CD4-positive, alpha-beta T cell treated with Interleukin-15 for 1 hour (primary cell): ENCODE results near the gene MAML3.
"Not testable (repeated sequence)": the region's sequence is repeated elsewhere in the genome, so short reads cannot be mapped to it uniquely, and the experiment has no call there.

Source experiments
- DNase-seq: peaks from one replicate; pipeline ENCODE4 v3.0.0-alpha.2; 2020

Gene MAML3

DNA sequence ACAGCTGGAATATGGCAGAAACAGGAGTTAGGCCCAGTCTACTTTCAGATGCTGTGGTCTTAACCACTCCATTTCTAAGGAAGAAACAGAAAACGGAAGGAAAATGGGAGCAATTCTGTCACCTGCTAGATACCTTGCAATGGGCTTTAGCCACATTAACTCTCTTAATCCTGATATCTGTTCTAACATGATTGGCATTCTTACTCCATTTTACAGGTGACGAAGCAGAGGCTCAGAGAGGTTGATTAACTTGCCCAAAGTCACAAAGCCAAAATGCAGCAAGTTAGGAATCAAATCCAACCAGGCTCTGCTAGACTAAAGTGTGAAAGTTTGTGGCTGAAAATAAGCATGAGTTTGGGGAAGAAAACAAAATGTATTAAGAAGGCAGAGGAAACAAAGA lies 196.9 kb downstream of the MAML3 start:
- DNase-seq: no peak

- DNase-seq: no peak
These were observed 197.4 kb downstream of the MAML3 start for GRCh38 chr4:139956507-139957017.

GRCh38 chr4:139955600-139955999 lies 198.4 kb downstream of the MAML3 start:
- DNase-seq: no peak

DNA sequence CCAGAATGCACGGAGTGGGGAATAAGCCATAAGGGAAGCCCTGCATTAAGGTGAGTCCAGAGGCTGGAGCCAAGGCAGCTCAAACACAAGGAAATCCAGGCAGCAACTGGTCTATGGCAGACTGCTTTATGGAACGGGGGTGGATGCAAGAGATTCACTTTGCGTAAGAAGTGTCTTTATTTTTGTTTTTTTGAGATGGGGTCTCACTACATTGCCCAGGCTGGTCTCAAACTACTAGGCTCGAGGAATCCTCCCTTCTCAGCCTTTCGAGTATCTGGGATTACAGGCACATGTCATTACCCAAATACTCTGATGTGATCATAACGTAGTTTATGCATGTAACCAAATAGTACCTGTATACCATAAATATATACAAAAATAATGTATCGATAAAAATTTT lies 199.5 kb downstream of the MAML3 start:
- no peak for DNase-seq

GRCh38 chr4:139951021-139951420 lies 203.0 kb downstream of the MAML3 start:
- DNase-seq: no peak

DNA sequence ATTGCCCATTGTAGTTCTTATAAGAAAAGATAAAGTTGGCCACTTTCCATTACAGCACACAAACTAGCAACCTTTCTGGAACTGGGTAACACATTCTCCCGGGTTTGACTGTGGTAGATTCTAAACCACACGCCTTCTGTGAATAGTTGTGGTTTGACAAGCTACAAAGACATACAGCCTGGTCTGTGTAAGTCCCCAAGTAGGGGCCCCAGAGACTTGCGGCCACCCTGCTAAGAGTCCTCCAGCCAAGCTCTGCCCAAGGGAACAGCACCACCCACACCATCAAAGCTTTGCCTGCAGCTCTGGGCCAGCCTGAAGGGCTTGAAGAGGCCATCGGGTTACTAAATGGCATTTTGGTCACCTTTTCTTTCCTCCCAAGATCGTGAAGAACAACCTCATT lies 203.4 kb downstream of the MAML3 start:
- DNase-seq: no peak

DNA sequence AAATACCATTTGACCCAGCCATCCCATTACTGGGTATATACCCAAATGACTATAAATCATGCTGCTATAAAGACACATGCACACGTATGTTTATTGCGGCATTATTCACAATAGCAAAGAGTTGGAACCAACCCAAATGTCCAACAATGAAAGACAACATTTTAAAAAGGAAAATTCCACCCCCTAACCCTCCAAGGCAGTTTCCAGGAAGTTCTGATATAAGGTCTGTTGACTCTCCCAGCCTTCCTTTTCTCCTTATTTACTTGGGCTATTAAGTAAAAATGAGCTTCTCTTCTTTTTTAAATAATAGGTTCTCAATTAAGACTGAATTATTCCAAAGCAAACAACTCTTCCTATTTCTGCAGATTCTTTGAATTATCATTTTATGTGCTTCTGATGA lies 209.1 kb downstream of the MAML3 start:
- not testable (repeated sequence) for DNase-seq

DNA sequence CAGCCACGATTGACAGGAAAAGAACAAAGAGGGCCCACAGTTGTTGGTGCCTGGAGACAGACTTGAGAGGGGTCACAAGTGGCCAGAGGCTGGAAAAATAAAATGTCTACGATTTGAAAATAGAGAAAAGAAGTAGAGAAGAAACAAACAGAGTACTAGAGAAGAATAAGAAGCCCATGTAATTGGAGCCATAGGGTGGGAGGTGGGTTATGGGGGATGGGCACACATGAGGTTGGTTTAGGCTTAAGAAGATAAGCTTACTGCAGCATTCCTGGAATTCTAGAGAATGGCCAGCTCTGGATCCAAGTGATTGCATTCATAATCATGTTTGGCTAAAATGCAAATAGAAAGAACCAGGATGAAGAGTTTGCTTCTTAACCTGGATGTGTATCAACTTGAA lies 210.7 kb downstream of the MAML3 start:
- no peak for DNase-seq

- DNase-seq: no peak
These were observed 211.7 kb downstream of the MAML3 start for GRCh38 chr4:139942241-139942640.

DNA sequence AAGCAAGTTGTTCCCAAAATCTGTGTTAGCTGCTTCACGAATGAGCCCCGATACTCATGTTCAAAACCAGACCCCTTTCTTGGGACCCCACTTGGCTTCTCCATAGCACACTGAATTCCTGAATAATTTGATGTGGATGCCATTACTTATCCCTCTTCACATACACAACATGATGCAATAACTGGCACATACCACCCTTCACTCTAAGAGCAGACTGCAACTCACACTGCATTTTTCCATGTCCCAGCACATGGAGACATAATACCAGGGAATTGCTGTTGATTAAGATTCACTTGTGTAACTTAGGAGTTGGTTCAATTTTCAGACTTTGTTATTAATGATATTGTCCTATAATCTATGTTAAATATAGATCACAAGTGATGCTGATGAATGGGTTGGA lies 213.4 kb downstream of the MAML3 start:
- DNase-seq: no peak

DNA sequence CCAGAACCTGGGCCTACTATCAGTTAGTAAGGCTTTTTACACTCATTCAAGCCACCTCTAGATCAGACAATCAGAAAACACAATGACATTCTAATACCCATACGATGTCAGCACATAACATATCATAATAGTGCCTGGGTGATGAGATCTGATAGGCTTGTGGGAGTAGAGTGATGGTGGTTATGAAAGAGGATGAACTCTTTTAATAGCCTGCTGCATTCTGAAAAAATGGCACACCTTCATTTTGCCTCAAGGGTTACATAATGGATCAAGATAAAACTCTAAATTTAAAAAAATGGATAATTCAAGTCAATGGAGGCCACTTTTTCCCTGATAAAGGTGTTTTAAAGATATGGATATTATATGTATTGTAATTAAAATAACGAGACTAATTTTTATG lies 215.6 kb downstream of the MAML3 start:
- no peak for DNase-seq

DNA sequence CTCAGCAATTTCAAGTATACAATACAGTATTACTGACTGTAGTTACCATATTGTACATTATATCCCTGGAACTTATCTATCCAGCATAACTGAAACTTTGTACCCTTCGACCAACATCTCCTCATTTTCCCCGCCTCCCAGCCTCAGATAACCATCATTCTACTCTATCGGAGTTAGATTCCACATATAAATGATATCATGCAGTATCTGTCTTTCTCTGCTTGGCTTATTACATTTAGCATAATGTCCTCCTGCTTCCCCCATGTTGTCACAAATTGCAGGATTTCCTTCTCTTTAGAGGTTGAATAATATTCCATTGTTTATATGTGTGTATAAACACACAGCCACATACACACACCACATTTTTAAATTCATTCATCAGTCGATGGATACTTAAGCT lies 218.1 kb downstream of the MAML3 start:
- no peak for DNase-seq

- DNase-seq: no peak
These were observed 219.2 kb downstream of the MAML3 start for GRCh38 chr4:139934708-139935195.

GRCh38 chr4:139934057-139934707 lies 219.8 kb downstream of the MAML3 start:
- DNase-seq: no peak

DNA sequence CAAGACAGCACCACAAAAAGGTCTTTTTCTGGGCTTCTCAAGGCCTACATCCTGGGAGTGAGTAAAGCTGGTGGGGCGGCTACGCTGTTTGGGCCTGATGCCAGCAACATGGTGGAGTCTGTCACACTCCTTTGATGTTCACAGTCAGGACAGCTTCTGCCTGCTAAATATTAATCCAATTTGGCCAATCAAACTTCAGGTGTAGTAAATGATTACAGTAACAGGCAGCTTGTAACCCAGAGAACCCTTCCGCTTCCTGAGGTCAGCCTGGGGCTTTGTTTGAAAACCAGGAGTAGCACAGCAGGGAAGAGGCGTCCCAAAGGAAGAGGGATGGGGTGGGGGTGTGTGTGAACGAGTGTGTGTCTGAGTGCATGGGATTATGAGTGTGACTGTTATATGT lies 220.4 kb downstream of the MAML3 start:
- no peak for DNase-seq

DNA sequence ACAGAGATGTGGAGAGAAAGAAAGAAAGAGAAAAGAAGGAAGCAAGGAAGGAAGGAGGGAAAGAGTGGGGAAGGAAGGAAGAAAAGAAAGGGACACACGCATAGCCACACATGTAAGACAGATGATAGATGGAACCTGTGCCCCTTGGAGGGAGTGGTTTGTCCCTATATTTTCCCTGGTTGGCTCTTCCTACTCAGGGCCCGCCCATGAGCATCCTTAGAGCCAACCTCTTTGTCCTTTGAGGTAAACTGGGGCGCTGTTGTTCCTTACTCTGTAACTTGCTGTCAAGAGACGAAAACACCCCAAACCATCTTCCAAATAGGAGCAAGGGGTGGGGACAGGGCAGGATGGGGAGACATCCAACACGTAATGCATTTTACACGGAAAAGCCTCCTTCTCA lies 220.9 kb downstream of the MAML3 start:
- DNase-seq: no peak

DNA sequence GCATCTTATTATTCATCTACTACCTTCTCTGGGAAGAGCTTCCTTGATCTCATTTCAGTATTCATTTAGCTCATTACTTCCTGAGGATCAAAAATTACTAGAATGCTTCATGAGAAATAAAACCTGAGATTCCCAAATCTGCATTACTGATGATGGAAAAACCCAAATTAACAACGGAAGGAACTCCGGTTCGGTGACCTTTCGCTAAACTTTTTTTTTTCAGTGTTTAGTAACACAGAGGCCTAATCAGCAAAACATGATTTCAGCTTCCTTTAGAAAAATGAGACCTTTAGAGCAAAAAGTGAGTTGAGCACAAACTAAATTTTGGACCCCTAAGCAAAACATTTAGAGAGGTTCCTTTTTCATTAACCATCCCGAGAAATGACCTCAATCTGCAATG lies 229.2 kb downstream of the MAML3 start:
- no peak for DNase-seq

GRCh38 chr4:139922406-139923024 lies 231.5 kb downstream of the MAML3 start:
- DNase-seq: no peak

- DNase-seq: no peak
These were observed 232.4 kb downstream of the MAML3 start for GRCh38 chr4:139921429-139922184.

DNA sequence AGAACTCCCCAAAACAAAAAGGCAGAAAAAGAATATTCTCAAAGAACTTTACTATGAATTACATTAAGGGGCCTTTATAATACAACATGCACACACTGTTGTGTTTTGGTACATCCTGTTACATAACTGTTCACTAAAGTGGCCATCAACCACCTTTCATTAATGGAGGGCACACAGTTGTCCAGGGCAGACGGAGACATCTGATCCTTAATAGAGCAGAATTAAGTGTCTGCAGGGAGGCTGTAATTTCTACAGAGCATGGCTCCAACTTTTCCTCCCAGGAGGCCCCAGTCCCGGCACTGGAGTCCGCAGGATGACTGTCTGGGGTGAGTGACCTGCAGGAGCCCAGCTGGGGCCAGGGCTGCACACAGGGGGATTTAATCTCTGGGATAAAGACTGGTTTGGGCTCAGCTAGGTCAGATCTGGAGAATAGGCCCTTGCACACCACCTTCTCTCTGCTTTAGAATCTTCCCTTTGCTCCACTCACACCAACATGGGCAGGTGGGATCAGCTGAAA lies 233.4 kb downstream of the MAML3 start:
- DNase-seq: no peak

DNA sequence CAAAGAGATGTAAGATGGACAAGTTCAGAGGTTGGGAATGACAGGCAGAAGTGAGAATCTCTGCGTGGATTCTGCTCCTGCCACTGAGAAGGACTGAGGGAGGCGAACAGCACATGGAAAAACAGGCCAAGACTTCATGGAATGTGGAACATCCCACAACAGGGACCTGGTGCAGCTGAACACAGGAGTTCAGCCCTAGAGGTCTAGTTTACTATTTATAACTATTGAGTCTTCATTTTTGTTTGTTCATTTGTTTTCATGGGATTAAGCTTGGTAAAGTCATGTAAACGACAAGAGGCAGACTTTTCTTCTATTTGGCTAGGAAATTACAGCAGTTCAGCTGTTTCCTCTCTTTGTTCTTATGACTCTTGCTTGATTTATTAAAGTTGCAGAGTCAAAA lies 234.5 kb downstream of the MAML3 start:
- no peak for DNase-seq

DNA sequence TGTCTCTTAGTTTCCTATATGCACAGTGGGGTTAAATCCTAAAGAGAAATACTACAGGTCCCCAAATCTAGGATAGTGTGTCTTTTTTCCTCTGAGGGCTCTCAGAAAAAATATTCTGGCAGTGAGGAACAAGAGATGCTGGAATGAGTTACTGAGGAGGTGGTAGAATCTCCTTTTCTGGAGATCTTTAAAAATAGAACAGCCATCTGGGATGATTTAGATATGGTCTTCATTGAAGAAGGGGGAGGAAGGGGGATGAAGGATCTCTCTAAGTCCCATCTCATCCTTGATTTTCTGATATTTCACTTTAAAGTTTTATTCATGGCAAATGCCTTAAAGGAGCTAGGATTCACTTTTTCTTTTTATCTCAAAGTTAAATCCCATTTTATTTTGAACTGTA lies 235.0 kb downstream of the MAML3 start:
- no peak for DNase-seq

GRCh38 chr4:139918591-139918990 lies 235.4 kb downstream of the MAML3 start:
- no peak for DNase-seq

- DNase-seq: no peak
These were observed 236.1 kb downstream of the MAML3 start for GRCh38 chr4:139917896-139918295.
